BLaER1 (cell line): ENCODE results near the gene LYSMD2.
A peak's percentile ranks its signal among the peaks of the same experiment; 100 is the strongest.

Source experiments
- H3K27ac ChIP-seq: shearing (Covaris generic); formaldehyde crosslinking; 2 replicates; pipeline ENCODE4 v1.8.1; 2022
- H3K27me3 ChIP-seq: shearing (Covaris generic); formaldehyde crosslinking; 2 replicates; pipeline ENCODE4 v1.8.1; 2022
- H3K36me3 ChIP-seq: shearing (Covaris generic); formaldehyde crosslinking; 2 replicates; pipeline ENCODE4 v1.8.1; 2022
- H3K4me1 ChIP-seq: shearing (Covaris generic); formaldehyde crosslinking; 2 replicates; pipeline ENCODE4 v1.8.1; 2022
- H3K4me2 ChIP-seq: shearing (Covaris generic); formaldehyde crosslinking; 2 replicates; pipeline ENCODE4 v1.8.1; 2022
- H3K4me3 ChIP-seq: shearing (Covaris generic); formaldehyde crosslinking; 2 replicates; pipeline ENCODE4 v1.8.1; 2022
- H3K9ac ChIP-seq: shearing (Covaris generic); formaldehyde crosslinking; 2 replicates; pipeline ENCODE4 v1.8.1; 2022
- H3K9me3 ChIP-seq: shearing (Covaris generic); formaldehyde crosslinking; 2 replicates; pipeline ENCODE4 v1.8.1; 2022
- H4K20me1 ChIP-seq: shearing (Covaris generic); formaldehyde crosslinking; 2 replicates; pipeline ENCODE4 v1.8.1; 2022
- Cebpa-rat ChIP-seq: shearing (Covaris generic); IDR thresholded peaks from 2 replicates; pipeline ENCODE4 v1.8.1; 2022

The LYSMD2 gene

GRCh38 chr15:51736751-51737521, 519 bp downstream of the LYSMD2 start:
- H3K27ac ChIP-seq: peak overlapping the region; percentile 92
- H3K9ac ChIP-seq: peak overlapping the region; percentile 88
- no peak for TF ChIP-seq Cebpa-rat
- no peaks in the 10 kb centered on the region for H3K9me3 ChIP-seq
- no peaks in the 10 kb centered on the region for H3K36me3 ChIP-seq
- H3K27me3 ChIP-seq: no peaks in the 10 kb centered on the region
- peak overlapping the region; percentile 85 for H3K4me3 ChIP-seq
- H3K4me2 ChIP-seq: peak overlapping the region; percentile 91
- peaks cover 59% of the 10 kb centered on the region for H3K4me1 ChIP-seq
- peaks cover 32% of the 10 kb centered on the region for H4K20me1 ChIP-seq

- Histone ChIP-seq H3K36me3 (no peaks in the 10 kb centered on the region), H3K27ac (peak overlapping the region; percentile 8; the same call in 1 of the 2 replicates), H3K4me1 (peaks cover 68% of the 10 kb centered on the region), H3K4me2 (peak overlapping the region; percentile 91), H3K4me3 (peak overlapping the region; percentile 85), H3K9ac (peak overlapping the region; percentile 88), H3K9me3 (no peaks in the 10 kb centered on the region), H3K27me3 (no peaks in the 10 kb centered on the region), H4K20me1 (peaks cover 39% of the 10 kb centered on the region)
- TF ChIP-seq Cebpa-rat: no peak
Measured at GRCh38 chr15:51736069-51736468, 1.4 kb downstream of the LYSMD2 start.

- Histone ChIP-seq H4K20me1 (peaks cover 44% of the 10 kb centered on the region), H3K4me2 (peak overlapping the region; percentile 91), H3K9ac (peak overlapping the region; percentile 88; the same call in 1 of the 2 replicates), H3K4me3 (peak overlapping the region; percentile 85), H3K27me3 (no peaks in the 10 kb centered on the region), H3K36me3 (no peaks in the 10 kb centered on the region), H3K4me1 (peaks cover 75% of the 10 kb centered on the region), H3K9me3 (no peaks in the 10 kb centered on the region), H3K27ac (peak overlapping the region; percentile 82)
- no peak for TF ChIP-seq Cebpa-rat
Measured at GRCh38 chr15:51735228-51736010, 2.0 kb downstream of the LYSMD2 start.

- peak overlapping the region; percentile 91 for H3K4me2 ChIP-seq
Measured at GRCh38 chr15:51732646-51733045, 4.8 kb downstream of the LYSMD2 start.

GRCh38 chr15:51731549-51732267, 5.7 kb downstream of the LYSMD2 start:
- H3K9me3 ChIP-seq: no peaks in the 10 kb centered on the region
- H3K27me3 ChIP-seq: no peaks in the 10 kb centered on the region
- peak overlapping the region; percentile 91 for H3K4me2 ChIP-seq
- peak overlapping the region; percentile 64 for H3K9ac ChIP-seq
- TF ChIP-seq Cebpa-rat: peak; percentile 75
- peak overlapping the region; percentile 55 for H3K4me3 ChIP-seq
- peaks cover 59% of the 10 kb centered on the region for H4K20me1 ChIP-seq
- H3K27ac ChIP-seq: peak overlapping the region; percentile 82
- H3K4me1 ChIP-seq: peaks cover 99% of the 10 kb centered on the region
- H3K36me3 ChIP-seq: 0 out of 2 replicates have a peak, but pooled peaks cover 5% of the 10 kb centered on the region

More at GRCh38 chr15:51732646-51733045, 4.8 kb downstream of the LYSMD2 start:
- 0 out of 2 replicates have a peak, but pooled peaks cover 5% of the 10 kb centered on the region for H3K36me3 ChIP-seq
- H3K4me3 ChIP-seq: peak overlapping the region; percentile 55; the same call in 1 of the 2 replicates
- H3K27me3 ChIP-seq: no peaks in the 10 kb centered on the region
- H3K9me3 ChIP-seq: no peaks in the 10 kb centered on the region
- H3K9ac ChIP-seq: peak overlapping the region; percentile 58; the same call in 1 of the 2 replicates
- peaks cover 50% of the 10 kb centered on the region for H4K20me1 ChIP-seq
- TF ChIP-seq Cebpa-rat: no peak
- peak overlapping the region; percentile 82 for H3K27ac ChIP-seq
- peaks cover 91% of the 10 kb centered on the region for H3K4me1 ChIP-seq

- TF ChIP-seq Cebpa-rat: no peak
- H3K36me3 ChIP-seq: peaks cover 10% of the 10 kb centered on the region; the same call in 1 of the 2 replicates
- no peak overlapping the region for H3K9ac ChIP-seq
- peaks cover 59% of the 10 kb centered on the region for H4K20me1 ChIP-seq
- H3K4me3 ChIP-seq: no peak overlapping the region
- H3K9me3 ChIP-seq: no peaks in the 10 kb centered on the region
- 0 out of 2 replicates have a peak overlapping the region, but pooled peaks have one; percentile 33 for H3K27ac ChIP-seq
- H3K4me2 ChIP-seq: peak overlapping the region; percentile 54
- H3K4me1 ChIP-seq: peaks cover 83% of the 10 kb centered on the region
- H3K27me3 ChIP-seq: no peaks in the 10 kb centered on the region
Measured at GRCh38 chr15:51727141-51727897, 10.1 kb downstream of the LYSMD2 start.

- Histone ChIP-seq H4K20me1 (peaks cover 52% of the 10 kb centered on the region), H3K4me2 (peak overlapping the region; percentile 54), H3K27ac (no peak overlapping the region)
Measured at GRCh38 chr15:51726302-51727073, 11.0 kb downstream of the LYSMD2 start.

GRCh38 chr15:51724673-51725072, 12.8 kb downstream of the LYSMD2 start:
- Histone ChIP-seq H3K27me3 (no peaks in the 10 kb centered on the region), H3K9me3 (no peaks in the 10 kb centered on the region), H4K20me1 (peaks cover 42% of the 10 kb centered on the region), H3K9ac (0 out of 2 replicates have a peak overlapping the region, but pooled peaks have one; percentile 20), H3K36me3 (peaks cover 31% of the 10 kb centered on the region), H3K27ac (no peak overlapping the region), H3K4me2 (peak overlapping the region; percentile 38), H3K4me1 (peaks cover 57% of the 10 kb centered on the region), H3K4me3 (no peak overlapping the region)
- TF ChIP-seq Cebpa-rat: no peak

More at GRCh38 chr15:51726302-51727073, 11.0 kb downstream of the LYSMD2 start:
- TF ChIP-seq Cebpa-rat: no peak
- H3K27me3 ChIP-seq: no peaks in the 10 kb centered on the region
- no peak overlapping the region for H3K4me3 ChIP-seq
- peaks cover 75% of the 10 kb centered on the region for H3K4me1 ChIP-seq
- no peaks in the 10 kb centered on the region for H3K9me3 ChIP-seq
- H3K9ac ChIP-seq: no peak overlapping the region
- H3K36me3 ChIP-seq: peaks cover 18% of the 10 kb centered on the region
